HepG2 (cell line): Measurements from ENCODE around the gene HSD17B8. TPM values are rescaled to one million over a fixed set of nuclear protein-coding genes. Genes with fewer than 3 reads are reported as not detected.

Experiments used
- BCLAF1 ChIP-seq: fragments of 450-650 bp; IDR thresholded peaks from 2 replicates; pipeline ENCODE4 v1.6.1; 2017; ENCODE audit warnings: mild to moderate bottlenecking
- CBFB ChIP-seq: sonication (generic); formaldehyde crosslinking; IDR thresholded peaks from 2 replicates; pipeline ENCODE4 v1.4.0; 2020; ENCODE audit warnings: missing genetic modification reagents
- CENPT ChIP-seq: sonication (generic); formaldehyde crosslinking; IDR thresholded peaks from 2 replicates; pipeline ENCODE4 v1.8.0; 2022; ENCODE audit warnings: low read depth, mild to moderate bottlenecking, moderate library complexity, missing genetic modification reagents
- CREBL2 ChIP-seq: sonication (generic); formaldehyde crosslinking; IDR thresholded peaks from 2 replicates; pipeline ENCODE4 v1.8.1; 2023; ENCODE audit warnings: missing genetic modification reagents, mild to moderate bottlenecking, borderline replicate concordance
- FOXC1 ChIP-seq: sonication (generic); formaldehyde crosslinking; IDR thresholded peaks from 2 replicates; pipeline ENCODE4 v1.8.0; 2022; ENCODE audit warnings: mild to moderate bottlenecking, missing genetic modification reagents, borderline replicate concordance
- GABPB1 ChIP-seq: IDR thresholded peaks from 2 replicates; pipeline ENCODE4 v1.6.1; 2016; ENCODE audit warnings: mild to moderate bottlenecking, missing genetic modification reagents, moderate library complexity, missing compliant biosample characterization
- KDM1A ChIP-seq: IDR thresholded peaks from 2 replicates; pipeline ENCODE4 v1.6.1; 2016; ENCODE audit warnings: missing compliant biosample characterization
- KLF12 ChIP-seq: sonication (generic); formaldehyde crosslinking; IDR thresholded peaks from 2 replicates; pipeline ENCODE4 v1.4.0; 2020; ENCODE audit warnings: missing genetic modification reagents, borderline replicate concordance
- SRSF9 ChIP-seq: fragments of 200-400 bp; formaldehyde crosslinking; IDR thresholded peaks from 2 replicates; pipeline ENCODE4 v1.6.1; 2018; ENCODE audit warnings: borderline replicate concordance, mild to moderate bottlenecking, low read depth, low read length; ENCODE audit not compliant: insufficient read depth, poor library complexity, severe bottlenecking
- ZBTB42 ChIP-seq: sonication (generic); formaldehyde crosslinking; IDR thresholded peaks from 2 replicates; pipeline ENCODE4 v1.5.0; 2020; ENCODE audit warnings: mild to moderate bottlenecking, missing genetic modification reagents
- ZFP62 ChIP-seq: sonication (generic); formaldehyde crosslinking; IDR thresholded peaks from 2 replicates; pipeline ENCODE4 v1.4.0; 2020; ENCODE audit warnings: missing genetic modification reagents
- ZNF431 ChIP-seq: sonication (generic); formaldehyde crosslinking; IDR thresholded peaks from 2 replicates; pipeline ENCODE4 v1.9.0; 2022; ENCODE audit warnings: missing genetic modification reagents, low read depth, mild to moderate bottlenecking, borderline replicate concordance
- ZNF547 ChIP-seq: sonication (generic); formaldehyde crosslinking; IDR thresholded peaks from 2 replicates; pipeline ENCODE4 v1.5.1; 2020; ENCODE audit warnings: mild to moderate bottlenecking, missing genetic modification reagents
- polyA plus RNA-seq, 8 experiments: library from polyadenylated mRNA; depleted of rRNA in 3 of 8; stranded (reverse) in 7 of 8; unstranded in 1 of 8; fragments of >200 nt; fragmentation: Illumina TruSeq in 4 of 8; extraction: Trizol in 4 of 8; gene quantifications; 2 replicates each; pipeline versions ENCODE4 v1.2.1 to v1.2.3, GENCODE V29; 2011 to 2016; ENCODE audit warnings: low read depth in 4 of 8, missing spikeins in 1 of 8, mixed read lengths in 1 of 8; ENCODE audit not compliant: insufficient read depth in 1 of 8
- total RNA-seq, 5 experiments: library from RNA; depleted of rRNA; stranded (reverse); fragments of >200 nt; fragmentation: Illumina TruSeq; extraction: Trizol; gene quantifications; 2 replicates each; pipeline ENCODE4 v1.2.3, GENCODE V29; 2016; ENCODE audit warnings: low read depth in 1 of 5
- TF ChIP-seq, protein P1 (sequence below): sonication (generic); formaldehyde crosslinking; IDR thresholded peaks from 2 replicates; pipeline ENCODE4 v1.4.0; 2020; ENCODE audit warnings: mild to moderate bottlenecking, missing genetic modification reagents
- TF ChIP-seq, protein P2 (sequence below): sonication (generic); formaldehyde crosslinking; IDR thresholded peaks from 2 replicates; pipeline ENCODE4 v1.5.0; 2020; ENCODE audit warnings: missing genetic modification reagents, mild to moderate bottlenecking, borderline replicate concordance

HSD17B8 gene
- total and polyA plus RNA-seq, 2 of the 13 experiments (the other 11 are each of a cell fraction or from before 2014, with no cell fraction given), result 12.6 to 20.1 TPM

DNA sequence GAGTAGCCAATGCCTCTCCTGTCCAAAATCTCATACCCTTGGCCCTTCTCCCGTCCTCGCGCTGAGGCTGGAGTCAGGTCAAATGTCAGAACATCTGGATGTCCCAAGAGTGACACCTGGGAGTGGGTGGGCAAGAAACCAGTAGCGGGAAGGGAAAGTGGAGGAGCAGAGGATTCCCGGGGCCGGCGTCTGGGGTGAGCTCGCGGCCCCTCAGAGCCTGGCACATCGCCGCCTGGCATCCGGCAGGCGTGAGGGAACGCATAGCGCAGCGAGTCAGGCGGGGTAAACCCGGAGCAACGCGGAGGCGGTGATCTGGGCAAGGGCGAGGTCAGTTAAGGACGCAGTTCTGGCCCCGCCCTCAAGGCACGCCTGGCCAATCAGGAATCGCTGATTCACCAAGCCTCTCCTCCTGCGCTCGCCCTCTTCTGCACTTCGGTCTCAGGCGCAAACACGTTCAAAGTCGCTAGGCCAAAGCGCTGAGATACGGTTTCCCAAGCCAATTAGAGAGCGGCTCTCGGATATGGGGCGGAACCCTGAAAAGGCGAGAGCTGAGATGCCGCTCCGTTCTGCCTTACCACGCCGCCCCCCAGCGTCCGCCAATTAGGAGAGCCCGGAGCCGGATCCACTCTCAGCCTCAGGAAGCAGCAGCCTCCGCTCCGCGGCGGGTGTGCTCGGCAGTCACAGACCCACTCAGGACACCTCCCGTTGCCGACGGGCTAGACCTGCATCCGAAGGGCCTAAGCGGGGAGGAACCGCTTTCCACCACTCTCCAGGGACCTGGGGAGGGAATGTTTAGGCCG lies 44.7 kb downstream of the HSD17B8 start (continued):
- TF ChIP-seq, protein P1, sequence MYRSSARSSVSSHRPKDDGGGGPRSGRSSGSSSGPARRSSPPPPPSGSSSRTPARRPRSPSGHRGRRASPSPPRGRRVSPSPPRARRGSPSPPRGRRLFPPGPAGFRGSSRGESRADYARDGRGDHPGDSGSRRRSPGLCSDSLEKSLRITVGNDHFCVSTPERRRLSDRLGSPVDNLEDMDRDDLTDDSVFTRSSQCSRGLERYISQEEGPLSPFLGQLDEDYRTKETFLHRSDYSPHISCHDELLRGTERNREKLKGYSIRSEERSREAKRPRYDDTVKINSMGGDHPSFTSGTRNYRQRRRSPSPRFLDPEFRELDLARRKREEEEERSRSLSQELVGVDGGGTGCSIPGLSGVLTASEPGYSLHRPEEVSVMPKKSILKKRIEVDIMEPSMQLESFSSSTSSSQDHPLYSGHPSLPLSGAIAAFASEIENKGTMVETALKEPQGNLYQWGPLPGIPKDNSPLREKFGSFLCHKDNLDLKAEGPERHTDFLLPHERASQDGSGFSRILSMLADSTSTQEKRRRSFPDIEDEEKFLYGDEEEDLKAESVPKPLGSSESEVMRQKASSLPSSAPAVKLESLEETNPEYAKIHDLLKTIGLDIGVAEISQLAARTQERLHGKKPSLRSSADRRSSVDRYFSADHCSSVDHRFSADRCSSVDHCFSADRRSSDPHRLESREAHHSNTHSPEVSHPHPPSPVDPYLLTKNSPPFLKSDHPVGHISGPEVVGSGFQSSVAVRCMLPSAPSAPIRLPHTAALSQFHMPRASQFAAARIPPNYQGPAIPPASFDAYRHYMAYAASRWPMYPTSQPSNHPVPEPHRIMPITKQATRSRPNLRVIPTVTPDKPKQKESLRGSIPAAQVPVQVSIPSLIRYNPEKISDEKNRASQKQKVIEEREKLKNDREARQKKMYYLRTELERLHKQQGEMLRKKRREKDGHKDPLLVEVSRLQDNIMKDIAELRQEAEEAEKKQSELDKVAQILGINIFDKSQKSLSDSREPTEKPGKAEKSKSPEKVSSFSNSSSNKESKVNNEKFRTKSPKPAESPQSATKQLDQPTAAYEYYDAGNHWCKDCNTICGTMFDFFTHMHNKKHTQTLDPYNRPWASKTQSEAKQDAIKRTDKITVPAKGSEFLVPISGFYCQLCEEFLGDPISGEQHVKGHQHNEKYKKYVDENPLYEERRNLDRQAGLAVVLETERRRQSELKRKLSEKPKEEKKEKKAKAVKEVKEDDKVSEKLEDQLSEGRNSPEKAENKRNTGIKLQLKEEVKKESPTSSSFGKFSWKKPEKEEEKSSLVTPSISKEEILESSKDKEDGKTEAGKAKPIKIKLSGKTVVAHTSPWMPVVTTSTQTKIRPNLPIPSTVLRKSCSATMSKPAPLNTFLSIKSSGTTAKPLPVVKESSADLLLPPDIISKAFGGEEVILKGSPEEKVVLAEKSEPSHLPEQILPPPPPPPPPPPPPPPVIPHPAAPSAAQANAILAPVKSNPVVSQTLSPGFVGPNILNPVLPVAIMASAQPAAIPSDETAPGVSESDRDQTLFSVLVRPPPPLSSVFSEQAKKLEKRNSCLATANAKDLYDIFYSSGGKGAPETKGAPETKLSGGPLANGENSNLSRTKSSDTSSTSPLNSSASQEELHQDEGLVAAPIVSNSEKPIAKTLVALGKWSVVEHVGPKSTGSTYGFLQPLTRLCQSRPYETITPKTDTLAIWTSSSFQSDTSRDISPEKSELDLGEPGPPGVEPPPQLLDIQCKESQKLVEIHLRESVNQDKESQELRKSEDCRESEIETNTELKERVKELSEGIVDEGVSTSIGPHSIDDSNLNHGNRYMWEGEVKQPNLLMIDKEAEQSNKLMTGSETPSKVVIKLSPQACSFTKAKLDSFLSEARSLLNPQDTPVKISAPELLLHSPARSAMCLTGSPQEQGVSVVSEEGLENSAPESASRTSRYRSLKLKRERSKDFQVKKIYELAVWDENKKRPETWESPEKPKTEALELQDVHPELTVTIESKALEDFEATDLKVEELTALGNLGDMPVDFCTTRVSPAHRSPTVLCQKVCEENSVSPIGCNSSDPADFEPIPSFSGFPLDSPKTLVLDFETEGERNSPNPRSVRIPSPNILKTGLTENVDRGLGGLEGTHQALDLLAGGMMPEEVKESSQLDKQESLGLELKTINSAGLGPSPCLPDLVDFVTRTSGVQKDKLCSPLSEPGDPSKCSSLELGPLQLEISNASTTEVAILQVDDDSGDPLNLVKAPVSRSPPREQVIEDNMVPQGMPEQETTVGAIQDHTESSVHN (CRISPR knock-in tag), result peak; percentile 93; the same call in 1 of the 2 replicates
- TF ChIP-seq SRSF9 (no peak), KLF12 (CRISPR knock-in tag) (no peak), CBFB (CRISPR knock-in tag) (0 out of 2 replicates have a peak, but pooled peaks have one; percentile 38), ZNF547 (CRISPR knock-in tag) (no peak; the same call in 1 of the 2 replicates), BCLAF1 (no peak), GABPB1 (CRISPR knock-in tag) (peak; percentile 88), CENPT (no peak; the same call in 1 of the 2 replicates), ZFP62 (CRISPR knock-in tag) (no peak), ZNF431 (no peak), ZBTB42 (CRISPR knock-in tag) (peak; percentile 84), CREBL2 (CRISPR knock-in tag) (no peak; the same call in 1 of the 2 replicates), FOXC1 (CRISPR knock-in tag) (peak; percentile 15; the same call in 1 of the 2 replicates), KDM1A (peak; percentile 25; the same call in 1 of the 2 replicates)
- TF ChIP-seq, protein P2, sequence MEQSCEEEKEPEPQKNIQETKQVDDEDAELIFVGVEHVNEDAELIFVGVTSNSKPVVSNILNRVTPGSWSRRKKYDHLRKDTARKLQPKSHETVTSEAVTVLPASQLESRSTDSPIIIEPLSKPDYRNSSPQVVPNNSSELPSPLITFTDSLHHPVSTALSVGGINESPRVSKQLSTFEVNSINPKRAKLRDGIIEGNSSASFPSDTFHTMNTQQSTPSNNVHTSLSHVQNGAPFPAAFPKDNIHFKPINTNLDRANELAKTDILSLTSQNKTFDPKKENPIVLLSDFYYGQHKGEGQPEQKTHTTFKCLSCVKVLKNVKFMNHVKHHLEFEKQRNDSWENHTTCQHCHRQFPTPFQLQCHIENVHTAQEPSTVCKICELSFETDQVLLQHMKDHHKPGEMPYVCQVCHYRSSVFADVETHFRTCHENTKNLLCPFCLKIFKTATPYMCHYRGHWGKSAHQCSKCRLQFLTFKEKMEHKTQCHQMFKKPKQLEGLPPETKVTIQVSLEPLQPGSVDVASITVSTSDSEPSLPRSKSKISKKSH (CRISPR knock-in tag), result peak; percentile 45; the same call in 1 of the 2 replicates
